Natural killer cell treated with Interleukin-12 subunit alpha and Interleukin-12 subunit beta and Interleukin-15 and Interleukin-18, amount 100 ng/mL, for 72 hours (primary cell): ENCODE results near the gene ERBB2. TPM values are rescaled to one million over a fixed set of nuclear protein-coding genes. Genes with fewer than 3 reads are reported as not detected.
A peak's percentile ranks its signal among the peaks of the same experiment; 100 is the strongest.

Source experiments
- ATAC-seq, 2 donors: fragments of 150-1000 bp; cut with Tn5 transposase in 1 of 2; sonication (Bioruptor Pico), chemical (Tn5 transposase) in 1 of 2; 2 replicates each; pipeline ENCODE4 v1.10.0; 2021
- DNase-seq: peaks from one replicate; pipeline ENCODE4 v3.0.0; 2022; ENCODE audit warnings: low spot score
- H3K27ac Mint-ChIP-seq, 2 donors: 1 replicate in 1 of 2; 2 replicates in 1 of 2; pipeline ENCODE4 v1.8.0; 2022; ENCODE audit warnings: mixed read lengths in 2 of 2, mild to moderate bottlenecking in 1 of 2, moderate library complexity in 1 of 2
- H3K27me3 Mint-ChIP-seq, 2 donors: 1 replicate in 1 of 2; 2 replicates in 1 of 2; pipeline ENCODE4 v1.8.0; 2022; ENCODE audit warnings: mixed read lengths in 2 of 2
- H3K36me3 Mint-ChIP-seq: one replicate; pipeline ENCODE4 v1.8.0; 2022; ENCODE audit warnings: mixed read lengths
- H3K4me1 Mint-ChIP-seq, 2 donors: 1 replicate in 1 of 2; 2 replicates in 1 of 2; pipeline ENCODE4 v1.8.0; 2022; ENCODE audit warnings: low read depth in 2 of 2, mixed read lengths in 2 of 2, mild to moderate bottlenecking in 1 of 2
- H3K4me3 Mint-ChIP-seq: one replicate; pipeline ENCODE4 v1.8.0; 2022; ENCODE audit warnings: mixed read lengths
- H3K9me3 Mint-ChIP-seq: 2 replicates; pipeline ENCODE4 v1.8.0; 2022; ENCODE audit warnings: mixed read lengths
- total RNA-seq, 2 donors: library from RNA; stranded (reverse); gene quantifications; one replicate each; pipeline ENCODE4 v1.2.3, GENCODE V29; 2022

The ERBB2 gene
- total RNA-seq, 2 donors from 2014 or later = 3.8 to 9.5 TPM

GRCh38 chr17:39751016-39751543 is 51.2 kb downstream of the ERBB2 start:
- Mint-ChIP-seq H3K4me3 (no peak overlapping the region), H3K4me1 (peaks cover 27 to 30% of the 10 kb centered on the region in 2 donors), H3K27ac (no peak overlapping the region), H3K9me3 (no peaks in the 10 kb centered on the region), H3K27me3 (no peaks in the 10 kb centered on the region), H3K36me3 (no peaks in the 10 kb centered on the region)
- DNase-seq (no peak), ATAC-seq (no peak)

- H3K27ac Mint-ChIP-seq = peak overlapping the region; percentile 77 to 98
- no peak for DNase-seq
- no peaks in the 10 kb centered on the region for H3K9me3 Mint-ChIP-seq
- no peak overlapping the region for H3K4me3 Mint-ChIP-seq
- no peak for ATAC-seq
- H3K4me1 Mint-ChIP-seq = peaks cover 32 to 36% of the 10 kb centered on the region in 2 donors
- no peaks in the 10 kb centered on the region for H3K36me3 Mint-ChIP-seq
- no peaks in the 10 kb centered on the region for H3K27me3 Mint-ChIP-seq
These were observed 51.8 kb downstream of the ERBB2 start for GRCh38 chr17:39751637-39752036.

DNA sequence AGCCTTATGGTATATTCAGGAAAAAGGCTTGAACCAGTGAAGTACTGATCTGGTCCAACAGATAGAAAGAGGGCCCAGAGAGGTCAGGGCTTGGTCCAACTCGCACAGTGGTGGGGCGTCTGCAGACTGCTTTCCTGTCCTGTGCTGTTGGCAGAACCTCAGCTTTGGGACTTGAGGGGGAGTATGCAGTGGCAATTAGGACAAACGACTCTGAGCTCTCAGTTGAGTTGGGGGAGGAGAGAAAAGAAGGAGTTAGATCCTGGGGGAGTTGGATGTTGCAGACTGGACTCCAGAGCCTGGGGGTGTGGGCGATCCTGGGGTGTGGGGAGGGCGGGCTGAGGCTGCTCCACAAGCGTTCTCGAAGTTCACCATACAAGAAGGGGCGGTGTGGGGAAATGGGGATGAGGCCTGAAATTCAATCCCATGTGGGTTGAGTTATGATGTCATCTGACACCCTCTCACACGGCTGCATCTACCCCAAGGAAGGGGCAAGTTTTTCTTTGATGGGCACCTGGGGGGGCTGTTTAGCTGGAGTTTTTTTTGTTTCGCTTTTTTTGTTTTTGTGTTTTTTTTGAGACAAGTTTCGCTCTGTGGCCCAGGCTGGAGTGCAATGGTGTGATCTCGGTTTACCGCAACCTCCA is 52.5 kb downstream of the ERBB2 start:
- Mint-ChIP-seq H3K27me3 (no peaks in the 10 kb centered on the region), H3K4me3 (peak overlapping the region; percentile 66), H3K27ac (peak overlapping the region; percentile 98 to 99), H3K4me1 (peaks cover 39 to 43% of the 10 kb centered on the region in 2 donors), H3K9me3 (no peaks in the 10 kb centered on the region), H3K36me3 (no peaks in the 10 kb centered on the region)
- ATAC-seq = no peak
- DNase-seq = no peak

- H3K36me3 Mint-ChIP-seq = no peaks in the 10 kb centered on the region
- H3K9me3 Mint-ChIP-seq = no peaks in the 10 kb centered on the region
- H3K4me1 Mint-ChIP-seq = peaks cover 52 to 56% of the 10 kb centered on the region in 2 donors
- H3K27ac Mint-ChIP-seq = peak overlapping the region; percentile 98 to 99
- peak overlapping the region; percentile 86 for H3K4me3 Mint-ChIP-seq
- ATAC-seq = peak; percentile 39 to 43
- no peaks in the 10 kb centered on the region for H3K27me3 Mint-ChIP-seq
- DNase-seq = peak; percentile 88
These were observed 53.8 kb downstream of the ERBB2 start for GRCh38 chr17:39753514-39754160.

DNA sequence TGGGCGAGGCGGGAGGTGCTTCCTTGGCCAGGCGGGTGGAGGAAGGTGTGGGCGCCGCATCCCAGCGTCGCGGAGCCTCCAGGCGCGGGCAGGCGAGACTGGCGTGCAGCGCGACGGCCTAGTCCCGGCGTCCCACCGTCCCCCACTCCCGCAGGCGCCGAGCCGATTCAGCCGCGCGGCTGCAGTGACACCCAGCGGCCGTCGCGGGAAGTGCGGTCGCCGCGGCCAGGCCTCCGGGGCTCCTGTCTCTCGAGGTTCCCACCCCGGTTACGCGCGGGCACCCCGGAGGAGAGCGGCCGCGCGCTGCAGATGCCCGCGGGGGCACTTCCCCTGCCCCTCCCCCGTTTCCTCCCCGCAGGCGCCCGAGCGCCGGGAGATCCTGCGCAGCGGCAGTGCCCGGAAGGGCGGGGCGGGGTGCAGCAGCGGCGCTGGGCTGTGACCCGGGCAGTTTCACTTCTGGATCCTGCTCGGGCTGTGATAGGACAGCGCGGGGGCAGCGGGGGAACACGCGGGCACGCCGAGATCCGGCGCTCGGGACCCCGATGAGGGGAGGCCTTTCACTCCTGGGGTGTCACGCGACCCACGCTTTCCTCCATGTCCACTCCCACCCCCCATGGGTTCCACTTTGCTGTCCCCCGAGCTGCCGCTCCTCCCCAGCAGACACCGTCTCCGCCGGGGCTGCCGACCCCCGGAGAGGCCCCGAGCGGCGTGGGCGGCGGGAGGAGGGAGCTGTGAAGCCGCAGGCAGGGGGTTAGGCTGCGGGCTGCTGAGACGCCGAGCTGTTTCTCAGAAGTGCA is 54.5 kb downstream of the ERBB2 start:
- Mint-ChIP-seq H3K27ac (peak overlapping the region; percentile 98 to 99), H3K36me3 (no peaks in the 10 kb centered on the region)

DNA sequence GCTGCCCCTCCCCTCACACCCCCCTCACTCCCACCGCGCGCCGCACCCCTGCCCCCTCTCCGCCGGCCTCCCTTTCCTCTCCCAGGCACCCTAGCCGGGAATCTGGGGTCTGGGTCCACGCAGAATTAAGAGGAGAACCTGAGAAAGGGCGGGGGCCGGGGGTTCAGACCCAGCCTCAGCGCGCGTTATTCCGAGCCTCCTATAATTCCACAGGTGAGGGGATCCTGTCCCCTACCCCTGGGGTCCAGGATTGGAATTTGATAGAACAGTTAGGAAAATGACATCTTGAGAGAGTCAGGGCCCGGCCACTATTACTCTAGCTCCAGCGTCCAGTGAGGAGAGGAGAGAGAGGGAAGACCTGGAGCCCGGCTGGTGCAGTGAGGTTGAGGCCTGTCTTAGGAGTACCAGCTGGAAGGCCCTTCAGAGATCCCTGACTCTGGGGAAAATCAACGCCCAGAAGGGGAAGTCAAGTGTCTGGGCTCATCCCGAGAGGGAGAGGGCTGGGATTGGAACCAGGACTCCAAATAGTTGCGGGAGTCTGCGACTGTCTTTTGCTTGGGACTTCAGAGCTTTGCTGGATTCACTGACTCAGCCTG is 55.2 kb downstream of the ERBB2 start:
- H3K27ac Mint-ChIP-seq = peak overlapping the region; percentile 97 to 98
- H3K36me3 Mint-ChIP-seq = no peaks in the 10 kb centered on the region
- H3K4me3 Mint-ChIP-seq = peak overlapping the region; percentile 96
- H3K27me3 Mint-ChIP-seq = no peaks in the 10 kb centered on the region
- peaks cover 65 to 69% of the 10 kb centered on the region in 2 donors for H3K4me1 Mint-ChIP-seq
- no peaks in the 10 kb centered on the region for H3K9me3 Mint-ChIP-seq
- ATAC-seq (no peak), DNase-seq (no peak)

More for the DNA sequence above, 54.5 kb downstream of the ERBB2 start:
- Mint-ChIP-seq H3K4me3 (peak overlapping the region; percentile 96), H3K4me1 (peaks cover 59 to 63% of the 10 kb centered on the region in 2 donors), H3K27me3 (no peaks in the 10 kb centered on the region), H3K9me3 (no peaks in the 10 kb centered on the region)
- ATAC-seq (peak; percentile 86 to 90), DNase-seq (peak; percentile 100)

GRCh38 chr17:39755554-39756379 is 55.9 kb downstream of the ERBB2 start:
- peak overlapping the region; percentile 96 for H3K4me3 Mint-ChIP-seq
- peak; percentile 82 for DNase-seq
- H3K27me3 Mint-ChIP-seq = no peaks in the 10 kb centered on the region
- ATAC-seq = no peak
- no peaks in the 10 kb centered on the region for H3K9me3 Mint-ChIP-seq
- H3K4me1 Mint-ChIP-seq = peaks cover 66 to 69% of the 10 kb centered on the region in 2 donors
- H3K36me3 Mint-ChIP-seq = no peaks in the 10 kb centered on the region
- peak overlapping the region; percentile 97 to 98 for H3K27ac Mint-ChIP-seq

- ATAC-seq = no peak
- no peaks in the 10 kb centered on the region for H3K36me3 Mint-ChIP-seq
- no peaks in the 10 kb centered on the region for H3K27me3 Mint-ChIP-seq
- H3K27ac Mint-ChIP-seq = peak overlapping the region; percentile 97 to 98
- DNase-seq = no peak
- H3K4me3 Mint-ChIP-seq = peak overlapping the region; percentile 96
- H3K9me3 Mint-ChIP-seq = no peaks in the 10 kb centered on the region
- H3K4me1 Mint-ChIP-seq = peaks cover 71 to 72% of the 10 kb centered on the region in 2 donors
These were observed 56.7 kb downstream of the ERBB2 start for GRCh38 chr17:39756380-39757079.

DNA sequence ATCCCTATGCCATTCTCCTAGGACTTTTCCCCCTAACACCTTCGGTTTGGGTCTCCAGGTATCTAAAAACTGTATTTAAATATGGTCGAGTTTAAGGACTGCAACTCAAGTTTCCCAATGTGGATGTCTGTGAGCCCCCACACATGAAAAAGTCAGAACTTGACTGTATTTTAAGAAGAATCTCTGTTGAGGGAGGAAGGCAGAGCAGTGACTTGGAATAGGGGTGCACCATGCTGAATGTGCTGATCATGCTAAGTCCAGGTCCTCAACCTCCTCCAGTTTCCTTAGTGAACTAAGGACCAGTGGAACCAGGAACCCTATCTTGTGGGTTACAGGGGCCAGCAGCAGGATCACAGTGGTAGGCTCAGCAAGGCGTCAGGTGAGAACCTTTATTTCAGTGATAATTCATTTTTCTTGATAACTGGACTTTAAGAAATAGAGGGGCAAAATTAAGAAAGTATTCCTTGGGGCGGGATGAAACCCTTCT is 57.4 kb downstream of the ERBB2 start:
- Mint-ChIP-seq H3K27ac (peak overlapping the region; percentile 97 to 98), H3K4me1 (peaks cover 70 to 72% of the 10 kb centered on the region in 2 donors), H3K27me3 (no peaks in the 10 kb centered on the region), H3K4me3 (peak overlapping the region; percentile 96), H3K36me3 (no peaks in the 10 kb centered on the region), H3K9me3 (no peaks in the 10 kb centered on the region)
- DNase-seq (no peak), ATAC-seq (no peak)

- peaks cover 5% of the 10 kb centered on the region for H3K36me3 Mint-ChIP-seq
- peak overlapping the region; percentile 96 for H3K4me3 Mint-ChIP-seq
- ATAC-seq (peak; percentile 58 to 63), DNase-seq (peak; percentile 90)
- peak overlapping the region; percentile 97 to 98 for H3K27ac Mint-ChIP-seq
- H3K9me3 Mint-ChIP-seq = no peaks in the 10 kb centered on the region
- H3K4me1 Mint-ChIP-seq = peaks cover 72 to 75% of the 10 kb centered on the region in 2 donors
- H3K27me3 Mint-ChIP-seq = no peaks in the 10 kb centered on the region
These were observed 58.3 kb downstream of the ERBB2 start for GRCh38 chr17:39757931-39758873.

- Mint-ChIP-seq H3K27me3 (no peaks in the 10 kb centered on the region), H3K27ac (peak overlapping the region; percentile 97 to 98), H3K4me3 (peak overlapping the region; percentile 96), H3K4me1 (peaks cover 68 to 71% of the 10 kb centered on the region in 2 donors), H3K9me3 (no peaks in the 10 kb centered on the region), H3K36me3 (peaks cover 5% of the 10 kb centered on the region)
- DNase-seq (no peak), ATAC-seq (no peak)
These were observed 59.3 kb downstream of the ERBB2 start for GRCh38 chr17:39759204-39759603.
